AG04449 (cell line): Measurements from ENCODE around the gene DNAJB6.
A peak's percentile ranks its signal among the peaks of the same experiment; 100 is the strongest.

Source experiments
- CTCF ChIA-PET: fragments of 350-600 bp; formaldehyde crosslinking; extraction: SDS; loops from one replicate; lab custom pipeline; 2021; ENCODE audit warnings: antibody characterized with exemption; lab: Yijun Ruan, JAX
- POLR2A ChIA-PET: fragments of 400-600, 350-600 bp; formaldehyde crosslinking; extraction: SDS; loops from one replicate; lab custom pipeline; 2020; ENCODE audit warnings: antibody characterized with exemption, inconsistent platforms; lab: Yijun Ruan, JAX
- DNase-seq: peaks from one replicate; pipeline ENCODE4 v3.0.0-alpha.2; 2010; ENCODE audit warnings: low read depth, low spot score
- H3K4me3 ChIP-seq: 2 replicates; pipeline ENCODE4 v1.5.1; 2011; ENCODE audit warnings: low read depth, mild to moderate bottlenecking, control low read depth, low read length
- CTCF ChIP-seq: IDR thresholded peaks from one replicate; pipeline ENCODE4 v1.5.1; 2011; ENCODE audit warnings: mild to moderate bottlenecking, moderate library complexity, low read length, control low read depth, inconsistent platforms; ENCODE audit not compliant: insufficient read depth; ENCODE audit errors: missing control alignments

DNAJB6 gene

GRCh38 chr7:157386979-157387800 lies 50.4 kb downstream of the DNAJB6 start:
- CTCF ChIA-PET, result interaction anchor here (0.6 to 3.6 kb wide), 29 partner anchors 8 to 415 kb away, joined by 3 to 46 read pairs (median 4); no protein-coding TSS in a partner anchor
- no peak overlapping the region for H3K4me3 ChIP-seq
- no peak for DNase-seq
- POLR2A ChIA-PET, result interaction anchor here (0.6 kb wide), 1 partner anchor 95 kb away, joined by 3 read pairs; no protein-coding TSS in a partner anchor
- peak; percentile 82 for TF ChIP-seq CTCF

- ChIA-PET POLR2A (no interaction called here), CTCF (interaction anchor here (0.9 to 3.6 kb wide), 10 partner anchors 9 to 55 kb away, joined by 3 to 46 read pairs (median 7); no protein-coding TSS in a partner anchor)
- no peak overlapping the region for H3K4me3 ChIP-seq
- TF ChIP-seq CTCF, result no peak
- DNase-seq, result no peak
Observed at GRCh38 chr7:157388301-157388700, 51.5 kb downstream of the DNAJB6 start.

GRCh38 chr7:157389951-157390730 lies 53.3 kb downstream of the DNAJB6 start:
- POLR2A ChIA-PET, result no interaction called here
- no peak for TF ChIP-seq CTCF
- H3K4me3 ChIP-seq, result no peak overlapping the region
- no peak for DNase-seq
- CTCF ChIA-PET, result interaction anchor here (1.3 to 3.6 kb wide), 3 partner anchors 16 to 51 kb away, joined by 4 to 17 read pairs (median 7); no protein-coding TSS in a partner anchor

GRCh38 chr7:157391036-157391710 lies 54.4 kb downstream of the DNAJB6 start:
- POLR2A ChIA-PET, result interaction anchor here (1.3 kb wide), 1 partner anchor 12 kb away, joined by 4 read pairs; no protein-coding TSS in a partner anchor
- DNase-seq, result no peak

More at GRCh38 chr7:157391036-157391710, 54.4 kb downstream of the DNAJB6 start:
- CTCF ChIA-PET, result no interaction called here
- H3K4me3 ChIP-seq, result no peak overlapping the region
- no peak for TF ChIP-seq CTCF
